Cardiac fibroblast (primary cell): Measurements from ENCODE around the gene OR3A2.
"Not testable (repeated sequence)": the region's sequence is repeated elsewhere in the genome, so short reads cannot be mapped to it uniquely, and the experiment has no call there.

Source experiments
- DNase-seq, 2 donors: peaks; one replicate each; pipeline versions ENCODE4 v3.0.0 to v3.0.0-alpha.2; 2010; ENCODE audit warnings: low read depth in 2 of 2
- H3K4me3 ChIP-seq, 2 donors: replicated peaks in 1 of 2; 1 replicate in 1 of 2; 2 replicates in 1 of 2; pipeline ENCODE4 v1.5.1; 2011; ENCODE audit warnings: low read depth in 2 of 2, low read length in 2 of 2, mild to moderate bottlenecking in 2 of 2, moderate library complexity in 1 of 2
- TF ChIP-seq, protein P1 (sequence below): IDR thresholded peaks from one replicate; pipeline ENCODE4 v1.5.1; 2011; ENCODE audit warnings: low read depth, mild to moderate bottlenecking, low read length, inconsistent platforms

OR3A2 gene

DNA sequence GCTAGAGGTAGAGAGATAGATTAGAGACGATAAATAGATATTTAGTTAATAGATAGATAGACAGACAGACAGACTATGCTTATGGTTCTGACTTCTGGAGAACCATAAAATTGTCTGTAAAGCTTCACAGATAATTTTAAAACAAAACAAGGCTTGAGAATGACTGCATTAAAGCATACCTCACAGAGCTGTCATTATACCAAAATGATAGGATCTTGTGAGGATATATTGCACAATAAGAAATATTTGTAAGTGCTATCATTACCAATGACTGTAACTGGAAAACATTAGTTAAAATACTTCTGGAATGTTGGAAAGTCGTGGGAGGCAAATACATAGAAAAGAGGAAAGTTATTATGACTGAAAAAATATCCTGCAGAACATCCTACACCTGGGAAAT, 15.7 kb upstream of the OR3A2 start:
- H3K4me3 ChIP-seq, result no peak overlapping the region
- TF ChIP-seq, protein P1, sequence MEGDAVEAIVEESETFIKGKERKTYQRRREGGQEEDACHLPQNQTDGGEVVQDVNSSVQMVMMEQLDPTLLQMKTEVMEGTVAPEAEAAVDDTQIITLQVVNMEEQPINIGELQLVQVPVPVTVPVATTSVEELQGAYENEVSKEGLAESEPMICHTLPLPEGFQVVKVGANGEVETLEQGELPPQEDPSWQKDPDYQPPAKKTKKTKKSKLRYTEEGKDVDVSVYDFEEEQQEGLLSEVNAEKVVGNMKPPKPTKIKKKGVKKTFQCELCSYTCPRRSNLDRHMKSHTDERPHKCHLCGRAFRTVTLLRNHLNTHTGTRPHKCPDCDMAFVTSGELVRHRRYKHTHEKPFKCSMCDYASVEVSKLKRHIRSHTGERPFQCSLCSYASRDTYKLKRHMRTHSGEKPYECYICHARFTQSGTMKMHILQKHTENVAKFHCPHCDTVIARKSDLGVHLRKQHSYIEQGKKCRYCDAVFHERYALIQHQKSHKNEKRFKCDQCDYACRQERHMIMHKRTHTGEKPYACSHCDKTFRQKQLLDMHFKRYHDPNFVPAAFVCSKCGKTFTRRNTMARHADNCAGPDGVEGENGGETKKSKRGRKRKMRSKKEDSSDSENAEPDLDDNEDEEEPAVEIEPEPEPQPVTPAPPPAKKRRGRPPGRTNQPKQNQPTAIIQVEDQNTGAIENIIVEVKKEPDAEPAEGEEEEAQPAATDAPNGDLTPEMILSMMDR, result no peak
- DNase-seq, result no peak

DNA sequence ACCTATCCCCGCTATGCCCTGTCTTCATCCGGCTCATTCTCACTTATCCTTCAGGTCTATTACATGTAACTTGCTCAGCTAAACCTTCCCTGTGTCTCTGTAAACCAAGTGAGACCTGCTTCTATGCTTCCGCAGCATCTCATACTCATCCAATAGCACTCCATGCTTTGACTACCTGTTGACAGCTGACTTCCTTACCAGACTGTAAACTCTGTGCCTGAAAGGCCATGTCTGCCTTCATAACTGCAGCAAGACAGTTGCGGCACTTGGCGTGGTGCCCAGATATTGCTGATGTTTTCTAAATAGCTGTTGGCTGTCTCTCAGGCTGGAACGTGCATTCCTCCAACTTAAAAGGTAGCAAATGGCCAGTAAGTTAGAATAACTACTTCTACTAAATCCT, 13.9 kb upstream of the OR3A2 start:
- H3K4me3 ChIP-seq, result no peak overlapping the region
- TF ChIP-seq, protein P1, result no peak
- DNase-seq, result peak in 1 of 2 donors; percentile 3

DNA sequence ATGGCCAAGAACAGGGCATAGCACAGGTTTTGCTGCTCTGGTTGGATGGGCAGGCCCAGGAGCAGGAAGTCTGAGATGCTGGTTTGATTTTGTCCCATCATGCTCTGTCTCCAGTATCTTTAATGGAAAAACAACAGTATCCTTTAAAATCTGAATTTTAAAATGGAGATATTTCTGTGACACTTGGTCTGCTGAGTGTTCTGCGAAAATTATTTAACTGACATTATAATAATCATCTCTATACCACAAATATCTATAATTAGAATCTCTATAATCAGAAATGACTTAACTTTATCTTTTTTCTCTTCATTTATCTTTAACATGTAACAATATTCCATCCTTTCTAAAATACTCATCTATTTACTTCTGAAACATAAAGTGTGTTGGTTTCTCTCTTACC, 12.2 kb upstream of the OR3A2 start, which contains the start of gene OR1E1:
Gene OR1E1, minus strand, starts transcription at position 101 of the 400 bp plus-strand sequence. Its CDS starts 0 bp downstream, at position 101.
- TF ChIP-seq, protein P1, result no peak
- H3K4me3 ChIP-seq, result no peak within 1 kb of the TSS
- DNase-seq, result no peak

DNA sequence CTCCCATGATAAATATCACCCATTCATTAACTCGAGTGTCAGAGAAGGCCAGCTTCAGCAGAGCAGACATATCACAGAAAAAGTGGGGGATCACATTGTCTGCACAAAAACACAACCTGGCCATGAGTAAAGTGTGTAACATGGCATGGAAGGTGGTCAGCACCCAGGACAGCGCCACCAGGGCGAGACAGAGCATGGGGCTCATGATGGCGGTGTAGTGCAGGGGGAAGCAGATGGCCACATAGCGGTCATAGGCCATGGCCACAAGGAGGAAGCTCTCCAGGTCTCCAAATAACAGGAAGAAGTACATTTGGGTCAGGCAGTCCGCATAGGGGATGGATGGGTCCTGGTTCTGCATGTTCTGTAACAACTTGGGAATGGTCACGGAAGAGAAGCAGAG, 11.7 kb upstream of the OR3A2 start:
- not testable (repeated sequence) for DNase-seq

DNA sequence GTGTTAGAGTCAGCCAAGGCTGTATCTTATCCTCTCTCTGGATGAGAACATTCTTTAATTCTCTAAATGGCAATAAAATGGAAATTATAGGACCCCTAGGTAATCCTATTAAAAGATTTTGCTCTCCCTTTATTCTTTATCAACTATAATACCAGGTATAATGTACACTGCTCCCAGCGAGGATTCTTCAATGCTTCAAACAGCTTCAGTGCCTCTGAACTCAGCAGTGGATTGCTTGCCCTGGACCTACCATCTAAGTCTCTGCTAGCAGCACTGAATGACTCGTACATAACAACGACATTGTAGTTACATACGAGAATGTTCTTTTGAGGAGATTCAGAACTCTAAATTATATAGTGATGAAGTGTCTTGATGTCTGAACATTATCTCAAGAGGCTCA, 3.7 kb upstream of the OR3A2 start:
- no peak overlapping the region for H3K4me3 ChIP-seq
- no peak for DNase-seq
- TF ChIP-seq, protein P1, result no peak

More for the DNA sequence above, 11.7 kb upstream of the OR3A2 start:
- not testable (repeated sequence) for H3K4me3 ChIP-seq

DNA sequence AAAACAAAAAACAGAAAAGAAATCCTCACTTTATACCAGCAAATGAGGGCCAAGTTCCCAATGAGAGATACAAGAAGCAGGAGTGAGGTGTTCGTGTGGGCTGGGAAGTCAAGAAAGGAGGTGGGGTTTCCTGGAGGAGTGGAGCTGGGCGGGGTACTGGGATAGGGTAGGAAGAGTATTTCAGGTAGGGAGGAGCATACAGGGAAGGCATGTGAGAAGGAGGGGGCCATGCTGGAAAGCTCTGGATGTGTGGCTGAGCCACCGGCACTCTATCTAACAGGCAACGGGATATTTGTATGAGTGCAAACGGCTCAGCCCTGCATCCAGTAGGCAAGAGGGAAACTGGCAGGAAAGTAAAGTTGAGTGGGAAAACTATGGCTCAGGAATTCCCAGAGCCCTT, 4.2 kb downstream of the OR3A2 start:
- DNase-seq, result no peak
- TF ChIP-seq, protein P1, result no peak
- H3K4me3 ChIP-seq, result no peak overlapping the region

DNA sequence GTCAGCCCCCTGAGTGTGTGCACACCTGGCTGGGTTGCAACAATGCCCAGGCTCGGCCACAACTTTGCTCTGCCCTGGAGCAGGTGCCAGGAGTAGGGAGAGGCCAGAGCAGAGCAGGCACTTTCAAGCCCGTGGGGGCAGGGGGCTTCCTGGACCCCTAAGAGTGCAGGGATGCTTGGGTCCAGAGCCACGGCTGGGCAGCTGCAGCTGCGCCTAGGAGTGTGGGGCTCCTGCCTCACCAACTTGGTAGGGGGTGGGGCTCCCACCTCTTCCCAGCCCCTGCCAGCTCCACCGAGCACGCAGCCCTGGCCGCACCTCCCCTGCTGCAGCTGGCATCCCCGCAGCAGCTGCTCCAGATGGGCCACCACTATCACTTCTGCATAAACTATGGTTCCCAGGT, 7.8 kb downstream of the OR3A2 start:
- H3K4me3 ChIP-seq, result no peak overlapping the region
- no peak for DNase-seq
- TF ChIP-seq, protein P1, result no peak

DNA sequence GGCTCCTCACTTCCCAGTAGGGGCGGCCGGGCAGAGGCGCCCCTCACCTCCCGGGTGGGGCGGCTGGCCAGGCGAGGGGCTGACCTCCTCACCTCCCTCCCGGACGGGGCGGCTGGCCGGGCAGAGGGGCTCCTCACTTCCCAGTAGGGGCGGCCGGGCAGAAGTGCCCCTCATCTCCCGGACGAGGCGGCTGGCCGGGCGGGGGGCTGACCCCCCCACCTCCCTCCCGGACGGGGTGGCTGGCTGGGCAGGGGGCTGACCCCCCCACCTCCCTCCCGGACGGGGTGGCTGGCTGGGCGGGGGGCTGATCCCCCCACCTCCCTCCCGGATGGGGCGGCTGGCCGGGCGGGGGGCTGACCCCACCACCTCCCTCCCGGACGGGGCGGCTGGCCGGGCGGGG, 14.9 kb downstream of the OR3A2 start:
- H3K4me3 ChIP-seq, DNase-seq: not testable (repeated sequence)

DNA sequence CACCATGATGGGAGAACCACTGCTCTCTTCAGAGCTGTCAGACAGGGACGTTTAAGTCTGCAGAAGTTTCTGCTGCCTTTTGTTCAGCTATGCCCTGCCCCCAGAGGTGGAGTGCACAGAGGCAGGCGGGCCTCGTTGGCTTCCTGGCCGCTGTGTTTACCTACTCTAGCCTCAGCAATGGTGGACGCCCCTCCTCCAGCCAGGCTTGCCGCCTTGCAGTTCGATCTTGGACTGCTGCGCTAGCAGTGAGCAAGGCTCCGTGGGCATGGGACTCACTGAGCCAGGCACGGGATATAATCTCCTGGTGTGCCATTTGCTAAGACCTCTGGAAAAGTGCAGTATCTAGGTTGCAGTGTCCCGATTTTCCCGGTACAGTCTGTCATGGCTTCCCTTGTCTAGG, 43.3 kb downstream of the OR3A2 start:
- DNase-seq, H3K4me3 ChIP-seq: not testable (repeated sequence)
